H9 (cell line): ENCODE data around the gene FGD5. TPM values are rescaled to one million over a fixed set of nuclear protein-coding genes. Genes with fewer than 3 reads are reported as not detected.

ENCODE experiments used
- DNase-seq: peaks from one replicate; pipeline ENCODE4 v3.0.0-alpha.2; 2017
- H2AFZ ChIP-seq: one replicate; pipeline ENCODE4 v1.6.1; 2013; ENCODE audit warnings: mild to moderate bottlenecking, low read length, control low read depth, moderate library complexity
- H2AK5ac ChIP-seq: 2 replicates; pipeline ENCODE4 v1.6.1; 2013; ENCODE audit warnings: low read length, control low read depth, mixed read lengths; ENCODE audit not compliant: insufficient read length
- H2BK120ac ChIP-seq: one replicate; pipeline ENCODE4 v1.6.1; 2013; ENCODE audit warnings: low read depth, mild to moderate bottlenecking, low read length, control low read depth, inconsistent platforms; ENCODE audit not compliant: poor library complexity, severe bottlenecking
- H2BK12ac ChIP-seq: 2 replicates; pipeline ENCODE4 v1.6.1; 2013; ENCODE audit warnings: low read length, control low read depth, mixed read lengths, low read depth; ENCODE audit not compliant: insufficient read length
- H2BK15ac ChIP-seq: 2 replicates; pipeline ENCODE4 v1.6.1; 2013; ENCODE audit warnings: low read depth, low read length, control low read depth
- H2BK20ac ChIP-seq: one replicate; pipeline ENCODE4 v1.6.1; 2013; ENCODE audit warnings: low read depth, mild to moderate bottlenecking, low read length, control low read depth, inconsistent platforms; ENCODE audit not compliant: poor library complexity, severe bottlenecking
- H2BK5ac ChIP-seq: 2 replicates; pipeline ENCODE4 v1.6.1; 2013; ENCODE audit warnings: low read length, control low read depth, mixed read lengths; ENCODE audit not compliant: insufficient read length
- H3K14ac ChIP-seq: 2 replicates; pipeline ENCODE4 v1.6.1; 2013; ENCODE audit warnings: low read length, control low read depth; ENCODE audit not compliant: insufficient read depth
- H3K18ac ChIP-seq: 2 replicates; pipeline ENCODE4 v1.6.1; 2013; ENCODE audit warnings: low read depth, mild to moderate bottlenecking, mixed read lengths, low read length, control low read depth; ENCODE audit not compliant: insufficient read length
- H3K23ac ChIP-seq: 2 replicates; pipeline ENCODE4 v1.6.1; 2013; ENCODE audit warnings: low read length, control low read depth, mixed read lengths, low read depth; ENCODE audit not compliant: insufficient read length
- H3K23me2 ChIP-seq: 2 replicates; pipeline ENCODE4 v1.6.1; 2013; ENCODE audit warnings: low read depth, mild to moderate bottlenecking, mixed read lengths, low read length, control low read depth; ENCODE audit not compliant: insufficient read length, poor library complexity, severe bottlenecking
- H3K27ac ChIP-seq: 2 replicates; pipeline ENCODE4 v1.5.1; 2013; ENCODE audit warnings: low read length, control low read depth, mixed read lengths, low read depth; ENCODE audit not compliant: insufficient read length
- H3K27me3 ChIP-seq: 2 replicates; pipeline ENCODE4 v1.6.1; 2013; ENCODE audit warnings: low read length, control low read depth, inconsistent platforms; ENCODE audit not compliant: insufficient read depth
- H3K4ac ChIP-seq: 2 replicates; pipeline ENCODE4 v1.6.1; 2013; ENCODE audit warnings: low read depth, mild to moderate bottlenecking, control low read depth, inconsistent platforms, low read length, moderate library complexity
- H3K4me1 ChIP-seq: 2 replicates; pipeline ENCODE4 v1.6.1; 2013; ENCODE audit warnings: low read length, control low read depth, inconsistent platforms; ENCODE audit not compliant: insufficient read depth
- H3K4me2 ChIP-seq: 2 replicates; pipeline ENCODE4 v1.6.1; 2013; ENCODE audit warnings: low read length, control low read depth, mixed read lengths; ENCODE audit not compliant: insufficient read length, insufficient read depth
- H3K56ac ChIP-seq: 2 replicates; pipeline ENCODE4 v1.6.1; 2013; ENCODE audit warnings: low read depth, mild to moderate bottlenecking, mixed read lengths, low read length, control low read depth; ENCODE audit not compliant: insufficient read length
- H3K79me1 ChIP-seq: 2 replicates; pipeline ENCODE4 v1.6.1; 2013; ENCODE audit warnings: low read depth, mild to moderate bottlenecking, moderate library complexity, low read length, control low read depth, inconsistent platforms; ENCODE audit not compliant: insufficient read depth, poor library complexity, severe bottlenecking
- H3K79me2 ChIP-seq: 2 replicates; pipeline ENCODE4 v1.6.1; 2013; ENCODE audit warnings: low read length, control low read depth, inconsistent platforms; ENCODE audit not compliant: insufficient read depth
- H3K9ac ChIP-seq: 2 replicates; pipeline ENCODE4 v1.6.1; 2013; ENCODE audit warnings: low read length, control low read depth, mixed read lengths; ENCODE audit not compliant: insufficient read length; ENCODE audit errors: extremely low read depth
- H3K9me3 ChIP-seq: one replicate; pipeline ENCODE4 v1.6.1; 2013; ENCODE audit warnings: low read depth, low read length, inconsistent platforms; ENCODE audit not compliant: control insufficient read depth
- H3T11ph ChIP-seq: one replicate; pipeline ENCODE4 v1.6.1; 2013; ENCODE audit warnings: mild to moderate bottlenecking, low read length, control low read depth, inconsistent platforms
- H4K20me1 ChIP-seq: one replicate; pipeline ENCODE4 v1.6.1; 2013; ENCODE audit not compliant: control insufficient read depth, insufficient read length, insufficient read depth
- H4K5ac ChIP-seq: 2 replicates; pipeline ENCODE4 v1.6.1; 2013; ENCODE audit warnings: low read depth, mild to moderate bottlenecking, mixed read lengths, low read length, control low read depth; ENCODE audit not compliant: insufficient read length
- H4K8ac ChIP-seq: replicated peaks from 2 replicates; pipeline ENCODE4 v1.6.1; 2013; ENCODE audit warnings: low read length, control low read depth, mixed read lengths, low read depth; ENCODE audit not compliant: insufficient read length
- H4K91ac ChIP-seq: 2 replicates; pipeline ENCODE4 v1.6.1; 2013; ENCODE audit warnings: low read depth, mild to moderate bottlenecking, moderate library complexity, mixed read lengths, low read length, control low read depth; ENCODE audit not compliant: insufficient read length
- H3K27ac Mint-ChIP-seq, 3 experiments: 2 replicates in 2 of 3; 3 replicates in 1 of 3; pipeline ENCODE4 v1.8.0; 2020 to 2021; ENCODE audit warnings: mixed read lengths in 3 of 3, mild to moderate bottlenecking in 1 of 3, moderate library complexity in 1 of 3
- H3K27me3 Mint-ChIP-seq: 2 replicates; pipeline ENCODE4 v1.8.0; 2021; ENCODE audit warnings: low read depth, mild to moderate bottlenecking, moderate library complexity, mixed read lengths
- H3K36me3 Mint-ChIP-seq, 3 experiments: 2 replicates in 2 of 3; 3 replicates in 1 of 3; pipeline ENCODE4 v1.8.0; 2020 to 2021; ENCODE audit warnings: low read depth in 3 of 3, mixed read lengths in 3 of 3; ENCODE audit not compliant: insufficient read depth in 1 of 3
- H3K4me1 Mint-ChIP-seq, 2 experiments: 2 replicates each; pipeline ENCODE4 v1.8.0; 2020; ENCODE audit warnings: mixed read lengths in 2 of 2
- H3K4me3 Mint-ChIP-seq, 2 experiments: 2 replicates in 1 of 2; 3 replicates in 1 of 2; pipeline ENCODE4 v1.8.0; 2020 to 2021; ENCODE audit warnings: mild to moderate bottlenecking in 2 of 2, mixed read lengths in 2 of 2, moderate library complexity in 1 of 2
- H3K9me3 Mint-ChIP-seq, 2 experiments: 2 replicates in 1 of 2; 3 replicates in 1 of 2; pipeline ENCODE4 v1.8.0; 2020; ENCODE audit warnings: mild to moderate bottlenecking in 2 of 2, mixed read lengths in 2 of 2, moderate library complexity in 1 of 2
- CTCF ChIP-seq: fragments of 200-600 bp; sonication (generic); conservative IDR thresholded peaks from 3 replicates; pipeline ENCODE4 v1.8.0; 2021; ENCODE audit warnings: antibody characterized with exemption, mild to moderate bottlenecking
- WGBS: extraction: QIAGEN DNeasy Blood & Tissue Kit; methylation state at CpG from one replicate; pipeline ENCODE4 v1.1.7; 2013; ENCODE audit warnings: missing lambda C conversion rate, low lambda C conversion rate, mixed read lengths; ENCODE audit not compliant: insufficient read length; ENCODE audit errors: extremely low coverage; 5-methylcytosine and 5-hydroxymethylcytosine counted together
- total RNA-seq: library from RNA; stranded (reverse); gene quantifications from 2 replicates; pipeline ENCODE4 v1.2.1, GENCODE V29; 2021

Gene FGD5
- total RNA-seq, 1 experiment from 2014 or later = 7.8 TPM

- no peak overlapping the region for H3K18ac ChIP-seq
- no peak overlapping the region for H3K14ac ChIP-seq
- peaks cover 84% of the 10 kb centered on the region for H3K27me3 Mint-ChIP-seq
- H4K5ac ChIP-seq = no peak overlapping the region
- H3K79me2 ChIP-seq = no peaks in the 10 kb centered on the region
- H3K27ac ChIP-seq = no peak overlapping the region
- peaks cover 9% of the 10 kb centered on the region; the same call in 1 of the 2 replicates for H3K27me3 ChIP-seq
- H3K56ac ChIP-seq = no peak overlapping the region
- H4K8ac ChIP-seq = no peak overlapping the region
- no peak overlapping the region for H4K91ac ChIP-seq
- no peak overlapping the region for H2BK15ac ChIP-seq
- TF ChIP-seq CTCF = no peak
- H3K79me1 ChIP-seq = no peaks in the 10 kb centered on the region
- no peak overlapping the region for H3K9ac ChIP-seq
- H2BK12ac ChIP-seq = no peak overlapping the region
- no peak overlapping the region for H2AFZ ChIP-seq
- H3K4me1 ChIP-seq = no peaks in the 10 kb centered on the region; the same call in 1 of the 2 replicates
- H3K4me1 Mint-ChIP-seq = peaks cover 24 to 32% of the 10 kb centered on the region in 2 experiments
- H2BK20ac ChIP-seq = no peak overlapping the region
- H2BK5ac ChIP-seq = no peak overlapping the region
- no peak overlapping the region for H3K23ac ChIP-seq
- no peaks in the 10 kb centered on the region for H4K20me1 ChIP-seq
- H3K27ac Mint-ChIP-seq = no peak overlapping the region
- H3K4ac ChIP-seq = no peak overlapping the region
- H3K9me3 Mint-ChIP-seq = no peaks in the 10 kb centered on the region; a peak in 1 of 5 replicates
- peaks cover 12% of the 10 kb centered on the region for H3K23me2 ChIP-seq
- H3K4me2 ChIP-seq = peak overlapping the region; percentile 64
- H2AK5ac ChIP-seq = no peak overlapping the region
- no CpG with 5 or more reads among the region's 85 CpGs for WGBS
- H3T11ph ChIP-seq = no peak overlapping the region
- H3K4me3 Mint-ChIP-seq = peak overlapping the region; percentile 70 to 83
- peak; percentile 46 for DNase-seq
- H2BK120ac ChIP-seq = no peak overlapping the region
- H3K36me3 Mint-ChIP-seq = no peaks in the 10 kb centered on the region
- H3K9me3 ChIP-seq = no peaks in the 10 kb centered on the region
These were observed 8.5 kb upstream of the FGD5 start for GRCh38 chr3:14810070-14810791.
